OCI-LY3 (cell line): ENCODE measurements around the gene CYB561D1.
A peak's percentile ranks its signal among the peaks of the same experiment; 100 is the strongest.
"Not testable (repeated sequence)": the region's sequence is repeated elsewhere in the genome, so short reads cannot be mapped to it uniquely, and the experiment has no call there.

ENCODE experiments used
- H2AFZ ChIP-seq: fragments of 200-600, 300-600 bp; shearing (Covaris generic); 2 replicates; pipeline ENCODE4 v1.6.0; 2014; ENCODE audit warnings: antibody characterized with exemption, low read depth, low read length
- H3K27ac ChIP-seq: fragments of 200-600, 300-600 bp; sonication (generic); 2 replicates; pipeline ENCODE4 v1.5.1; 2014; ENCODE audit warnings: mild to moderate bottlenecking, low read length, moderate library complexity, mixed read lengths
- H3K27me3 ChIP-seq: fragments of 200-600, 300-600 bp; sonication (generic); 2 replicates; pipeline ENCODE4 v1.6.1; 2014; ENCODE audit warnings: low read depth, low read length, mixed read lengths
- H3K36me3 ChIP-seq: fragments of 200-600, 300-600 bp; sonication (generic); replicated peaks from 2 replicates; pipeline ENCODE3; 2014; ENCODE audit warnings: low read depth, low read length, mixed read lengths
- H3K4me1 ChIP-seq: fragments of 300-600, 200-600 bp; sonication (generic); 2 replicates; pipeline ENCODE4 v1.6.1; 2014; ENCODE audit warnings: low read length, mixed read lengths
- H3K4me2 ChIP-seq: fragments of 200-600, 300-600 bp; sonication (generic); 2 replicates; pipeline ENCODE4 v1.6.1; 2014; ENCODE audit warnings: low read length, mixed read lengths
- H3K4me3 ChIP-seq: fragments of 300-600, 200-600 bp; sonication (generic); 2 replicates; pipeline ENCODE4 v1.5.1; 2014; ENCODE audit warnings: antibody characterized with exemption, mild to moderate bottlenecking, low read length, moderate library complexity
- H3K79me2 ChIP-seq: fragments of 300-600, 200-600 bp; shearing (Covaris generic); 2 replicates; pipeline ENCODE4 v1.6.1; 2014; ENCODE audit warnings: mild to moderate bottlenecking, low read length, mixed read lengths
- H3K9ac ChIP-seq: fragments of 300-600, 200-600 bp; shearing (Covaris generic); 2 replicates; pipeline ENCODE4 v1.6.0; 2014; ENCODE audit warnings: mild to moderate bottlenecking, low read length, moderate library complexity
- H3K9me3 ChIP-seq: fragments of 200-600, 300-600 bp; shearing (Covaris generic); 2 replicates; pipeline ENCODE4 v1.6.1; 2014; ENCODE audit warnings: low read length, mixed read lengths; ENCODE audit not compliant: insufficient read depth
- H4K20me1 ChIP-seq: fragments of 200-600, 300-600 bp; sonication (generic); 2 replicates; pipeline ENCODE4 v1.6.1; 2016; ENCODE audit warnings: low read length, mixed read lengths; ENCODE audit not compliant: insufficient read depth
- CTCF ChIP-seq: fragments of 200-600, 300-600 bp; sonication (generic); IDR thresholded peaks from 2 replicates; pipeline ENCODE4 v1.5.1; 2014; ENCODE audit warnings: antibody characterized with exemption, low read length, low read depth
- EZH2phosphoT487 ChIP-seq: fragments of 200-600 bp; shearing (Covaris generic); IDR thresholded peaks from 2 replicates; pipeline ENCODE4 v1.6.1; 2018; ENCODE audit warnings: antibody characterized with exemption, mixed run types, low read depth

Gene CYB561D1

DNA sequence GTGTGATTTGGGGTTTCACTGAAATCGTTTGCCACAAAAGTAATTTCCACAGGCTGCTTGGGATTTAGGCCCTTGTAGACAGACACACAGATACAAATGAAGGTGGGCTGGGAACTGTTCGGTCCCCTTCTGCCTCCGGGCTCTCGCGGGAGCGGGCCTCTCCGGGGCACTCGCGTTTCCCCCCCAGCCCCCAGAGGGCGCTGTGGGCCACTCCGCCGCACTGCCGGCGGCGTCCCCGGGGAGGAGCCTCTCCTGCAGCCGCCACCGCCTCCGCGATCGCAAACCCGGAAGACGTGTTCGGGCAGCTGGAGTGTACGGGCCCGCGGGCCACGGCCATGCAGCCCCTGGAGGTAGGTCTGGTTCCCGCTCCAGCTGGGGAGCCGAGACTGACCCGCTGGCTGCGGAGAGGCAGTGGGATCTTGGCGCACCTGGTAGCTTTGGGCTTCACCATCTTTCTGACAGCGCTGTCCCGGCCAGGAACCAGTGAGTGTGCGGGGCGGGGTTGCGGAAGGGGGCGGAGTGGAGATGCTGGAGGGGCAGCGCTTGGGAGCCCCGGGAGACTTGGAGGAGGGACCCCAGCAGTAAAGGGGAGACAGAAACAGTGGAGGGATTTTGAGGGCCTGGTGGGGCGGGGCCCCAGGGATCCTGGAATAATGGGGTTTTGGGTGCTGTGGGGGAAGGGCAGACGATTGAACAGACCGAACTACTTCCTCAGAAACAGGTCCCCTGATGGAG lies at the start of gene CYB561D1:
TSS of gene CYB561D1 (plus strand) at position 290 of the 735 bp plus-strand sequence. CDS start at position 336, 46 bp downstream.
- TF ChIP-seq CTCF (peak; percentile 68), EZH2phosphoT487 (no peak)
- H3K36me3 ChIP-seq = peaks cover 8% of the 10 kb centered on the region
- no peaks in the 10 kb centered on the region for H4K20me1 ChIP-seq
- H3K9me3 ChIP-seq = no peaks in the 10 kb centered on the region
- peak within 1 kb of the TSS; percentile 63 for H3K9ac ChIP-seq
- 0 out of 2 replicates have a peak within 1 kb of the TSS, but pooled peaks have one; percentile 32 for H2AFZ ChIP-seq
- H3K27me3 ChIP-seq = no peaks in the 10 kb centered on the region
- H3K79me2 ChIP-seq = peaks cover 11% of the 10 kb centered on the region; the same call in 1 of the 2 replicates
- H3K4me2 ChIP-seq = peak within 1 kb of the TSS; percentile 71
- peak within 1 kb of the TSS; percentile 92 for H3K4me3 ChIP-seq
- peaks cover 9% of the 10 kb centered on the region for H3K4me1 ChIP-seq
- H3K27ac ChIP-seq = peak within 1 kb of the TSS; percentile 37

- H3K79me2 ChIP-seq = no peaks in the 10 kb centered on the region
- H3K9ac ChIP-seq = no peak overlapping the region
- H3K4me1 ChIP-seq = no peaks in the 10 kb centered on the region
- no peaks in the 10 kb centered on the region for H3K36me3 ChIP-seq
- H3K4me2 ChIP-seq = no peak overlapping the region
- no peak for TF ChIP-seq EZH2phosphoT487
- TF ChIP-seq CTCF = no peak
- H3K9me3 ChIP-seq = no peaks in the 10 kb centered on the region
- H2AFZ ChIP-seq = no peak overlapping the region
- H4K20me1 ChIP-seq = no peaks in the 10 kb centered on the region
- no peak overlapping the region for H3K4me3 ChIP-seq
- H3K27ac ChIP-seq = no peak overlapping the region
- H3K27me3 ChIP-seq = peaks cover 23% of the 10 kb centered on the region; the same call in 1 of the 2 replicates
These were observed 49.5 kb upstream of the CYB561D1 start for GRCh38 chr1:109444346-109444745.

DNA sequence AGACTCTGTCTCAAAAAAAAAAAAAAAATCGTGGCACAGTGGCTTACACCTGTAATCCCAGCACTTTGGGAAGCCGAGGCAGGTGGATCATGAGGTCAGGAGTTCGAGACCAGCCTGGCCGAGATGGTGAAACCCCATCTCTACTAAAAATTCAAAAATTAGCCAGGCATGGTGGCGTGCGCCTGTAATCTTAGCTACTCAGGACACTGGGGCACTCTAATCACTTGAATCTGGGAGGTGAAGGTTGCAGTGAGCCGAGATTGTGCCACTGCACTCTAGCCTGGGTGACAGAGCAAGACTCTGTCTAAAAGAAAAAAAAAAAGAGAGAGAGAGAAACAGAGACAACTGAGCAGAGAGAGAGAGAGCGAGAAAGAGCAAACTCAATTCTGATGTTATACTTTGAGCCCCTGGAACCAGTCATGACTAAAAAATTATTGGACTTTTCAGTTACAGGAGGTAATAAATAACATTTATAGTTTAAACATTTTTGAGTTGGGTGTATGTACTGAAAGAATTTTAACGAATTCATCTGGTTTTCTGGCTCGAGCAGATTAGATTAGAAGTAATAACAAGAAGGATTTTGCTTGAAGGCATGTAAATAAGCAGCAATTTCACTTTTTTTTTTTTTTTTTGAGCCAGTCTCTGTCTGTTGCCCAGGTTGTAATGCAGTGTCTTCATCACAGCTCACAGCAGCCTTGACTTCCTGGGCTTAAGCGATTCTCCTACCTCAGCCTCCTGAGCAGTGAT lies 47.8 kb upstream of the CYB561D1 start:
- H3K4me2 ChIP-seq, H3K4me3 ChIP-seq, H3K9ac ChIP-seq: not testable (repeated sequence)

DNA sequence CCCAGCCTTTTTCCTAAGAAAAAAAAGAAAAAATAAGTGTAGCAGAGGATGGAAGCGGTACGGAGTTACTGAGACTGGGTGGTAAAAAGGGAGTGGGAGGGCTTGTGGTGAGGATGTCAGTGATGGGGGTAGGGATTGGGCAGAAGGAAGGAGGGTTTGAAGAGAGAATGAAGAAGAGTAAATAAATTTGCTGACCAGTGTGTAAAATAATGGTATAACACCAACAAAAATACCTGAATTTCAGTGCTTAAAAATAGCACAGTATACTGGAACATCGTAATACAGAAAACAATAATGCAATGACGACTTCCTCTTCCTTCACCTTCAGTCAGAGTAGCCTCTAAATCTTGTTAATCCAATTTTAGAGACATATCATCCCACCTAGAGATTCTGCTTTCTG lies 46.4 kb upstream of the CYB561D1 start:
- no peak overlapping the region for H3K9ac ChIP-seq
- H4K20me1 ChIP-seq = no peaks in the 10 kb centered on the region
- TF ChIP-seq EZH2phosphoT487 (no peak), CTCF (no peak)
- H3K27ac ChIP-seq = no peak overlapping the region
- H3K4me3 ChIP-seq = no peak overlapping the region
- no peaks in the 10 kb centered on the region for H3K4me1 ChIP-seq
- H3K79me2 ChIP-seq = no peaks in the 10 kb centered on the region
- H3K4me2 ChIP-seq = no peak overlapping the region
- no peaks in the 10 kb centered on the region for H3K9me3 ChIP-seq
- H3K36me3 ChIP-seq = no peaks in the 10 kb centered on the region
- peaks cover 21% of the 10 kb centered on the region; the same call in 1 of the 2 replicates for H3K27me3 ChIP-seq
- no peak overlapping the region for H2AFZ ChIP-seq

More for the DNA sequence above, 47.8 kb upstream of the CYB561D1 start:
- not testable (repeated sequence) for H2AFZ ChIP-seq, H3K9me3 ChIP-seq, H4K20me1 ChIP-seq, H3K79me2 ChIP-seq, H3K36me3 ChIP-seq, H3K4me1 ChIP-seq, H3K27ac ChIP-seq
- peaks cover 23% of the 10 kb centered on the region; the same call in 1 of the 2 replicates for H3K27me3 ChIP-seq
